Neural cell (in vitro differentiated cells): Measurements from ENCODE around the gene CTDP1. TPM values are rescaled to one million over a fixed set of nuclear protein-coding genes. Genes with fewer than 3 reads are reported as not detected.

ENCODE experiments used
- H2AFZ ChIP-seq: fragments of 200-600, 300-800 bp; sonication (generic), shearing (Covaris generic); 2 replicates; pipeline ENCODE4 v1.6.0; 2014; ENCODE audit warnings: low read depth, mild to moderate bottlenecking, antibody characterized with exemption, low read length, moderate library complexity
- H3F3A ChIP-seq: fragments of 200-600 bp; shearing (Covaris generic); 2 replicates; pipeline ENCODE4 v1.6.1; 2016; ENCODE audit warnings: mild to moderate bottlenecking, moderate library complexity, mixed read lengths, antibody characterized with exemption, low read length; ENCODE audit not compliant: insufficient read depth, poor library complexity, severe bottlenecking
- H3K27ac ChIP-seq: fragments of 200-600, 300-800 bp; sonication (generic), shearing (Covaris generic); 2 replicates; pipeline ENCODE4 v1.5.1; 2014; ENCODE audit warnings: mild to moderate bottlenecking, low read length, moderate library complexity
- H3K27me3 ChIP-seq: fragments of 300-800, 200-600 bp; sonication (generic), shearing (Covaris generic); 2 replicates; pipeline ENCODE4 v1.6.0; 2014; ENCODE audit warnings: mild to moderate bottlenecking, low read depth, low read length, moderate library complexity; ENCODE audit not compliant: insufficient read depth
- H3K36me3 ChIP-seq: fragments of 300-800, 200-600 bp; sonication (generic), shearing (Covaris generic); 2 replicates; pipeline ENCODE4 v1.5.1; 2014; ENCODE audit warnings: mild to moderate bottlenecking, antibody characterized with exemption, low read length, moderate library complexity; ENCODE audit not compliant: insufficient read depth
- H3K4me2 ChIP-seq: fragments of 300-800, 200-600 bp; sonication (generic), shearing (Covaris generic); 2 replicates; pipeline ENCODE4 v1.6.0; 2014; ENCODE audit warnings: mild to moderate bottlenecking, low read length
- H3K4me3 ChIP-seq: fragments of 300-800, 200-600 bp; sonication (generic), shearing (Covaris generic); 2 replicates; pipeline ENCODE4 v1.5.1; 2014; ENCODE audit warnings: mild to moderate bottlenecking, low read length, moderate library complexity
- H3K79me2 ChIP-seq: fragments of 200-600 bp; shearing (Covaris generic); replicated peaks from 2 replicates; pipeline ENCODE4 v1.6.0; 2014; ENCODE audit warnings: mild to moderate bottlenecking, low read length, moderate library complexity; ENCODE audit not compliant: insufficient read depth
- H3K9ac ChIP-seq: fragments of 300-800, 200-600 bp; sonication (generic), shearing (Covaris generic); 2 replicates; pipeline ENCODE4 v1.6.1; 2016; ENCODE audit warnings: mild to moderate bottlenecking, low read length, mixed read lengths
- H3K9me2 ChIP-seq: fragments of 200-600 bp; shearing (Covaris generic); 2 replicates; pipeline ENCODE4 v1.6.1; 2016; ENCODE audit warnings: mild to moderate bottlenecking, low read length, mixed read lengths; ENCODE audit not compliant: insufficient read depth
- H3K9me3 ChIP-seq: fragments of 200-600, 300-800 bp; sonication (generic), shearing (Covaris generic); 2 replicates; pipeline ENCODE4 v1.6.1; 2016; ENCODE audit warnings: mild to moderate bottlenecking, mixed run types, low read length, moderate library complexity, mixed read lengths
- H4K20me1 ChIP-seq: fragments of 200-600 bp; shearing (Covaris generic); 2 replicates; pipeline ENCODE4 v1.6.1; 2016; ENCODE audit warnings: mild to moderate bottlenecking, mixed run types; ENCODE audit not compliant: insufficient read depth
- EP300 ChIP-seq: fragments of 450-650 bp; conservative IDR thresholded peaks from 2 replicates; pipeline ENCODE4 v1.6.1; 2014; ENCODE audit warnings: antibody characterized with exemption, mild to moderate bottlenecking, moderate library complexity; ENCODE audit not compliant: poor library complexity, severe bottlenecking
- EZH2 ChIP-seq: fragments of 200-600, 300-800 bp; shearing (Covaris generic), sonication (generic); IDR thresholded peaks from 2 replicates; pipeline ENCODE4 v1.6.1; 2014; ENCODE audit warnings: antibody characterized with exemption, low read length, borderline replicate concordance, mild to moderate bottlenecking; ENCODE audit not compliant: insufficient read depth, poor library complexity, severe bottlenecking
- MXI1 ChIP-seq: fragments of 450-650 bp; conservative IDR thresholded peaks from 2 replicates; pipeline ENCODE4 v1.6.1; 2014; ENCODE audit warnings: antibody characterized with exemption, mild to moderate bottlenecking; ENCODE audit not compliant: poor library complexity, severe bottlenecking
- POLR2AphosphoS5 ChIP-seq: IDR thresholded peaks from 2 replicates; pipeline ENCODE4 v1.6.1; 2012
- RAD21 ChIP-seq: fragments of 450-650 bp; conservative IDR thresholded peaks from 2 replicates; pipeline ENCODE4 v1.6.1; 2014; ENCODE audit warnings: antibody characterized with exemption, mild to moderate bottlenecking, moderate library complexity
- REST ChIP-seq: IDR thresholded peaks from 2 replicates; pipeline ENCODE4 v1.6.1; 2012; ENCODE audit warnings: borderline replicate concordance
- SMC3 ChIP-seq: fragments of 450-650 bp; conservative IDR thresholded peaks from 2 replicates; pipeline ENCODE4 v1.6.1; 2014; ENCODE audit warnings: antibody characterized with exemption, mild to moderate bottlenecking, moderate library complexity; ENCODE audit not compliant: poor library complexity
- TAF1 ChIP-seq: IDR thresholded peaks from 2 replicates; pipeline ENCODE4 v1.6.1; 2012; ENCODE audit warnings: low read depth
- polyA plus RNA-seq: library from polyadenylated mRNA; depleted of rRNA; stranded (reverse); fragments of >200 nt; gene quantifications from 2 replicates; pipeline ENCODE4 v1.2.3, GENCODE V29; 2014
- TF ChIP-seq, protein P1 (sequence below): fragments of 450-650 bp; IDR thresholded peaks from 2 replicates; pipeline ENCODE4 v1.5.1; 2014; ENCODE audit warnings: antibody characterized with exemption, mild to moderate bottlenecking, moderate library complexity; ENCODE audit not compliant: poor library complexity, severe bottlenecking

Gene CTDP1
- polyA plus RNA-seq, 1 donor from 2014 or later, result 22.3 TPM

DNA sequence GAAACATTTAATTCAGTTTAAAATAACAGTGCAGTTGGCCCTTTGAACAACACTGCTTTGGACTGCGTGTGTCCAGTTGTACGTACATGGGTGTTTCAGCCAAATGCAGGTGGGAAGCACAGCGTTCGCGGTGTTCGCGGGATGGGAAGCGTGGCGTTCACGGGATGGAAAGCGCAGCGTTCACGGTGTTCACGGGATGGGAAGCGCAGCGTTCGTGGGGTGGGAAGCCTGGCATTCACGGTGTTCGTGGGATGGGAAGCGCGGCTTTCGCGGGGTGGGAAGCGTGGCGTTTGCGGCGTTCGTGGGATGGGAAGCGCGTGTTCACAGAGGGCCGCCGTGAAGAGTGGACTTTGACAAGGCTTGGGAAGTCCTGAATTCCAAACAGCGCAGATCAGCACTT is 47.6 kb downstream of the CTDP1 start:
- H3K4me2 ChIP-seq, result no peak overlapping the region

DNA sequence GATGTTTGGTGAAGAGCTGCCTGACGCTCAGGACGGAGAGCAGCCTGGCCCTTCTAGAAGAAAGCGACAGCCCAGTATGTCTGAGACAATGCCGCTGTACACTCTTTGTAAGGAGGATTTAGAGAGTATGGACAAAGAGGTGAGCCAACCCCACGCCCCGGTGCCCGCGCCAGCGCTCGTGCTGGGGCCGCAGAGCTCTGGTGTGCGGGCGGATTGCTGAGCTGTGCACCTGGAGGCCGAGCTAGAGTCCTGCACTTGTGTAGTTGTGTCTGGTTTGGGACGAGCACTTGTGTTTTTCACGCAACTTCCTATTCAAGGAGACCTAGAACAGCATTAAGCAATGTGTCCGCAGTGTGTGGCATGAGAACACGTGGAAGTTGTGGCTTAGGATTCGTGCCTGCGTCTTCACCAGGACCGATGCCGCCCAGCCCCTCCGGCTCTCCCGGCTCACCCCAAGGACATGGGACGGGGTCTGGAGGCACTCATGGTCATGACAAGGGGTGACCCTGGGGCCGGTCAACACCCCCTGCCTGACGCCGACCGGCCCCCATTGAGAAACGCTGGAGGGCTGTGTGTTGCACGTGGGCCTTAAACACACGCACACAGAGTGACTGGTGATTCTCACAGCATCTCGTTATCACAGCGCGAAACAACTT is 49.5 kb downstream of the CTDP1 start:
- H3F3A ChIP-seq, result no peaks in the 10 kb centered on the region
- H3K36me3 ChIP-seq, result peaks cover 29% of the 10 kb centered on the region
- H3K4me2 ChIP-seq, result no peak overlapping the region
- TF ChIP-seq EP300 (no peak), RAD21 (no peak), SMC3 (no peak), REST (no peak), EZH2 (no peak), POLR2AphosphoS5 (no peak)
- TF ChIP-seq, protein P1, sequence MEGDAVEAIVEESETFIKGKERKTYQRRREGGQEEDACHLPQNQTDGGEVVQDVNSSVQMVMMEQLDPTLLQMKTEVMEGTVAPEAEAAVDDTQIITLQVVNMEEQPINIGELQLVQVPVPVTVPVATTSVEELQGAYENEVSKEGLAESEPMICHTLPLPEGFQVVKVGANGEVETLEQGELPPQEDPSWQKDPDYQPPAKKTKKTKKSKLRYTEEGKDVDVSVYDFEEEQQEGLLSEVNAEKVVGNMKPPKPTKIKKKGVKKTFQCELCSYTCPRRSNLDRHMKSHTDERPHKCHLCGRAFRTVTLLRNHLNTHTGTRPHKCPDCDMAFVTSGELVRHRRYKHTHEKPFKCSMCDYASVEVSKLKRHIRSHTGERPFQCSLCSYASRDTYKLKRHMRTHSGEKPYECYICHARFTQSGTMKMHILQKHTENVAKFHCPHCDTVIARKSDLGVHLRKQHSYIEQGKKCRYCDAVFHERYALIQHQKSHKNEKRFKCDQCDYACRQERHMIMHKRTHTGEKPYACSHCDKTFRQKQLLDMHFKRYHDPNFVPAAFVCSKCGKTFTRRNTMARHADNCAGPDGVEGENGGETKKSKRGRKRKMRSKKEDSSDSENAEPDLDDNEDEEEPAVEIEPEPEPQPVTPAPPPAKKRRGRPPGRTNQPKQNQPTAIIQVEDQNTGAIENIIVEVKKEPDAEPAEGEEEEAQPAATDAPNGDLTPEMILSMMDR, result no peak

More for the DNA sequence above, 47.6 kb downstream of the CTDP1 start:
- Histone ChIP-seq H3K9me3 (peaks cover 9% of the 10 kb centered on the region), H3K9ac (no peak overlapping the region), H3K79me2 (no peaks in the 10 kb centered on the region), H2AFZ (no peak overlapping the region), H3K36me3 (peaks cover 20% of the 10 kb centered on the region), H3K27ac (no peak overlapping the region), H3K9me2 (no peaks in the 10 kb centered on the region), H4K20me1 (no peaks in the 10 kb centered on the region), H3K27me3 (no peaks in the 10 kb centered on the region), H3F3A (no peaks in the 10 kb centered on the region), H3K4me3 (no peak overlapping the region)
- TF ChIP-seq TAF1 (no peak), SMC3 (no peak), POLR2AphosphoS5 (no peak), EP300 (no peak), EZH2 (no peak), MXI1 (no peak), REST (no peak), RAD21 (no peak)
- TF ChIP-seq, protein P1, result no peak

More for the DNA sequence above, 49.5 kb downstream of the CTDP1 start:
- no peaks in the 10 kb centered on the region for H3K9me2 ChIP-seq
- no peaks in the 10 kb centered on the region for H3K27me3 ChIP-seq
- no peak overlapping the region for H2AFZ ChIP-seq
- H3K79me2 ChIP-seq, result no peaks in the 10 kb centered on the region
- H4K20me1 ChIP-seq, result no peaks in the 10 kb centered on the region
- H3K27ac ChIP-seq, result no peak overlapping the region
- H3K9me3 ChIP-seq, result peaks cover 9% of the 10 kb centered on the region
- no peak overlapping the region for H3K4me3 ChIP-seq
- H3K9ac ChIP-seq, result no peak overlapping the region
